ENCODE results near the gene ZP2.
"Not testable (repeated sequence)": the region's sequence is repeated elsewhere in the genome, so short reads cannot be mapped to it uniquely, and the experiment has no call there.

Gene ZP2

DNA sequence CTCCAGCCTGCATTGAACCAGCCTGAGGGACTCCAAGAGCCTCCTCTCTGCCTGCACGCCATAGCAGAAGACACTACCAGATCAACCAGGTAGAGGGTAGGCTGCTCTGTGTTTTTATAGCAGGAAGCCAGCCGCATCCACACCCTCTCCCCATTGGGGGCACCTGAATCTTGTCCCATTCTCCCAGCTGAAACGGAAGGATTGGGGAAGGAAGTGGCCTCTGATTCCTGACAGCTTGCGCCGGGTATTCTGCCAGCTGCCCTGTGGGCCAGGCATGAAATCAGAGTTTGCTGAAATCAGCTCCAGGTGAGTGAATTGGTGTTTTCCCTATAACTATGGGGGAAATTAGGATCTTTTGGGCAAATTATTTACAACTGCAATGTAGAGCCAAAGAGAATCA lies at the start of gene ZP2:
ZP2 (minus strand) TSS at position 89 of the 400 bp plus-strand sequence; CDS start at position 62, 27 bp downstream.
- DNase-seq, result no peak

DNA sequence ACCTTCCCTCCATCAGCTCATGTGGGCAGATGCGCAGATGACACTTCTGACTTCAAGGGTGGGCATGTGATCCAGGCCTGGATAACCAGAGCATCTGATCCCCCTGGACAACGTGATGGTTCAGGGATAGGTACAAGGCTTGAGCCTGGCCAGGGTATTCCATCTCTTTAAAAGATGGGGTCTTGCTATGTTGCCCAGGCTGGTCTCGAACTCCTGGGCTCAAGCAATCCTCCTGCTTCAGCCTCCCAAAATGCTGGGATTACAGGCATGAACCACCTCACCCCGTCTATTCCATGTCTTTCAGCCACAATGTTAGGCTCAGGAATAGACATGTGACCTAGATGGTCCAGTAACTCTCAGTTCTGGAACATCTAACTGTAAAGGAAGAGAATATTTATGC lies 45.9 kb upstream of the ZP2 start:
- no peak for DNase-seq

DNA sequence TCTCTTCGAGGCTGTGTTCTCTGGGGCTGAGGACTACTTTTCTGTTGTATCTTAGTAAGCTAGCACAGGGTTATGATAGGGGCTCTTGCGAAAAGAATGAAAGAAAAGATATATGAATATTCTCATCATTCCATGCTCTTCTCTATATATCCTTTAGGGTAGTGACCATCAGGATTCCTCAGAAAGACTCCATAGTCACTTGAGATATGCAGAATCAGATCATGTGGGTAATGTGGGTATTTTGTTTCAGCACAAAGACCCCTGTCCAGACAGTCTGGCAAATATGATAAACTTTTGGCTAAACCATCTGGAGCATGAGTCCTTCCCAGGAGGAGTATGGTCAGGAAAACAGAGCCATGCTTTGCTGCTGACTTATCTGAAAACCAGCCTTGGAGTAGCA lies 45.3 kb upstream of the ZP2 start:
- DNase-seq, result no peak

DNA sequence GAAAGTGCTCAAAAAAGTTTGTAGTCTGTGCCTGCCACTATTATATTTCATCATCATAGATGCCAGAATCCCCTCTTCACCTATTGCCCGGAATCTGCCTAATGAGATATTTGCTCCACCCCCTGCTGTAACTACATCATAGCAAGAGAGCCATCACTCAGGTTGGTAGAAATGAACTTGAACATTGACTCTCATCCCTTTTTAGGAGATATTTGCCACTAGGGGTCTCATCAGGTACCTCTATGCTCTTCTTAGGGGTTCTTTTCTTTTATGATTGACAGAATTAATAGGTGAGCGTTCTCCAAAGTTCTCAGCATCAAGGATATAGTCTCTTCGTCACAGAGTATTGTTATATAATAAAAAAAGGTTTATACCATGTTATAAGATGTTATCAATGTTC lies 42.1 kb upstream of the ZP2 start:
- DNase-seq, result no peak

DNA sequence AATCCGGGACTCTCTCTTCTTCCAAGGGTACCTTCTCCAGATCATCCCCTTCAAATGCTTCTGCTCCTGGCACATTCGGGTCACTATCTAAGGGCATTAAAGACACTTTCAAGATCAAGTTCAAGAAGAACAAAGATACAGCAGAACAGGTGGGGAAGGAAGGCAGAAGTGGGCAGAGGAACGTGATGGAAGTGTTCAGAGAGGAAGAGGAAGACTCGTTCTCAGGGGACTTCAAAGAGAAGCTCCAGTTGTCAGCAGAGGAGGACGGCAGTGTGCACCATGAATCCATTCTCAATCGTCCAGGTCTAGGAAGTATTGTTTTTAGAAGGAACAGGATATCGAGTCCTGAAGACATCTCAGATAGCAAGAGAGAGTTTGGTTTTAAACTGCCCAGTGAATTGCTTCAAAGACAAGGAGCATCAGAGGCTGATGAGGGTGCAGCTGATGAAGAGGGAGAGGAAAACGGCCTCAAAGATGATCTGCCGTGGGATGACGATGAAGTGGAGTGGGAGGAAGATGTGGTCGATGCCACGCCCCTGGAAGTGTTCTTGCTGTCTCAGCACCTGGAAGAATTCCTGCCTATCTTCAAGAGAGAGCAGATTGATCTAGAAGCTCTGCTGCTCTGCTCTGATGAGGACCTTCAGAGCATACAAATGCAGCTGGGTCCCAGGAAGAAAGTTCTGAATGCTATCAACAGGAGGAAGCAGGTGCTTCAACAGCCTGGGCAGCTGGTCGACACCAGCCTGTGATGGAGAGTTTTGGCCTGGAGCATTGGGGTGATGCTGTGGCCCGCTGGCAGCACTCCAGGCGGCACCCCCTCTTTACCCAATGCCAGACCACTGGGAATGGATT lies 38.9 kb upstream of the ZP2 start:
- DNase-seq, result no peak

DNA sequence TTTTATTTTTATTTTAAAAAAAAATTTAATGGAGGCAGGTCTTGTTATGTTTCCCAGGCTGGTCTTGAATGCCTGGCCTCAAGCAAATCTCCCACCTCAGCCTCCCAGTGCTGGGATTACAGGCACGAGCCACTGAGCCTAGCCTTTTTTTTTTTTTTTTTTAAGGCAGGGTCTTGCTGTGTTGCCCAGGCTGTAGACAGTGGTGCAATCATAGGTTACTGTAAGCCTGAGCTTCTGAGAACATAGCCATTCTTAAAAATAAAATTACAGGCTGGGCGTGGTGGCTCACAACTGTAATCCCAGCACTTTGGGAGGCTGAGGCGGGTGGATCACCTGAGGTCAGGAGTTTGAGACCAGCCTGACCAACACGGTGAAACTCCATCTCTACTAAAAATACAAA lies 36.8 kb upstream of the ZP2 start:
- DNase-seq, result not testable (repeated sequence)

DNA sequence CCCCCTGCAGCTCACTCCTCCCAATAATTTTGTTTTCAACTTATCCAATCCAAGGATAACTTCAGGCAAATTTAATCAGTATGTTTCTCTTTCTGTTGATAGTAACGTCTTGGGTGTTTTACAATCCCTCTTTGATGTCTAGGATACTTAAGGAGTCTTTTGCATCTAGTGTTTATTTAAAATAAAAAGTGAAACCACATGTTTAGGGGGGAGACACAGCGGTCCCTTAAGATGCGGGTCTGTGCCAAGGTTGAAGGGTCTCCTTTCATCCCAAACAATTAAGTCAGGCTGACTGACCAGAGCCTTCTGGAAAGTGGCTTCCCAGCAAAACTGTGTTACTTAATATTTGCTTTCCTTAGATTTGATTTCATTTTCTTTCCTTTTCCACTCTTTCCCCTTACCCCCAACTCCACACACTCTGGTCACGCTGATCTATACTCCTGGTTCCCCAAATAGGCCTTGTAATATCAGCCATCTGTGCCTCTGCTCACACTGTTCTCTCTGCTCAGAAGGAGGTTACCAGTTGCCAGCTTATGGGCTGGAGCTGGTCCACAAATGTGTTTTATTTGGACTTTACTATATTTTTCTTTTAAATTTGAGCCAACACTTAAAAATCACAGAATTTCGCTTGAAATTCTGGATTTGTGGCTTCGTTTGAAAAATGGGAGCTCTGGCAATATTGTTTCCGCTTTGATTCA lies 33.3 kb upstream of the ZP2 start:
- no peak for DNase-seq

DNA sequence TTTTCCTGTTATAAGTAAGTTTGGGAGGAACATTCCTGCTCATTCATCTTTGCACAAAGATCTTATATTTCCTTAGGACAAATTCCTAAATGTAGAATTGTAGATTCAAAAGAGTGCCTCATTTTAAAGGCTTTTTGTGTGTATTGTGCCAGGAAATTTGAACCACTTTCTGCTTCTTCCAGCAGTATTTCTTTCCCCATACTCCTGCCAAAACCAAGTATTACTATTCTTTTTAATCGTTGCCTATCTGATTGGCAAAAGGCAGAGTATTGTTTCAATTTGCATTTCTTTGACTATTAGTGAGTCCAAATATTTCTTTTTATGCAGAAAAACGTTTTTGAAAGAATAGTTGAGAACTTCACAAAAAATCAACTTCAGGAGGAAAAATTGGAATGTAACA lies 31.4 kb upstream of the ZP2 start:
- DNase-seq, result no peak

DNA sequence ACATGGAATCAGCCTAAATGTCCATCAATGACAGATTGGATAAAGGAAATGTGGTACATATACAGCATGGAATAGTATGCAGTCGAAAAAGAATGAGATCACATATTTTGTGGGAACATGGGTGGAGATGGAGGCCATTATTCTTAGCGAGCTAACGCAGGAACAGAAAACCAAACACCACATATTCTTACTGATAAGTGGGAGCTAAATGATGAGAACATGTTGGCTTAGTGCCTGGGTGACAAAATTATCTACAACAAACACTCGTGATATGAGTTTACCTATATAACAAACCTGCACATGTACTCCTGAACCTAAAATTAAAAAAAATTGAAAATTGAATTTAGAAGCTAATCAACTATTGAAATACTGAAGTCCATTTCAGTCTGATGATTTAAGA lies 28.3 kb upstream of the ZP2 start:
- DNase-seq, result no peak

DNA sequence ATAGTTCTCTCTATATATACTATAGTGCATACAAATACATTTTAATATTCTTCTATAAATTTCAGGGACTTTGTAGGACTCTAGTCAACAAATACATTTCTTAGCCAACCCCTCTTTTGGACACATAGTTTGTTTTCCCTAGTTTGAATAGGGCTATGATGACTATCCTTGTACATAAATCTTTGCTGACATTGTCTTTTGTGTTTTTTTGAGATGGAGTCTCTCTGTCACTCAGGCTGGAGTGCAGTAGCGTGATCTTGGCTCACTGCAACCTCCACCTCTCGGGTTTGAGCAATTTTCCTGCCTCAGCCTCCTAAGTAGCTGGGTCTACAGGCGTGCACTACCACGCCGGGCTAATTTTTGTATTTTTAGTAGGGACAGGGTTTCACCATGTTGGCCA lies 25.5 kb upstream of the ZP2 start:
- no peak for DNase-seq

DNA sequence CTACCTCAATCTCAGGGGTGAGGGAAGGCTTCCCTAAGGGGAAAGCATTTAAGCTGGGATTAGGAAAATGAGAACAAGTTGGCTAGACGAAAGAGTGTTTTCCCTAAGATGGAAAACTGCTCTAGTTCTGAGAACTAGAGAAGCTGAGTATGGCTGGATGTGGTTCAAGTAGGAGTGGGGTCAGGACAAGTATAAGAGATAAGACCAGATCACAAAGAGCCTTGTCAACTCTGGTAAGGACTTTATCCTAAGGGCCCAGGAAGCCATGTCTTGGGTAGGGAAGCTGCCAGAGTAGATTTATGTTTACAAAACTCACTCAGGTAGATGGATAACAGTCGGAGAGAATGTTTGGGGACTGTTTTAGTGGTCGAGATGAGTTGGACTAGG lies 23.8 kb upstream of the ZP2 start:
- DNase-seq, result no peak

DNA sequence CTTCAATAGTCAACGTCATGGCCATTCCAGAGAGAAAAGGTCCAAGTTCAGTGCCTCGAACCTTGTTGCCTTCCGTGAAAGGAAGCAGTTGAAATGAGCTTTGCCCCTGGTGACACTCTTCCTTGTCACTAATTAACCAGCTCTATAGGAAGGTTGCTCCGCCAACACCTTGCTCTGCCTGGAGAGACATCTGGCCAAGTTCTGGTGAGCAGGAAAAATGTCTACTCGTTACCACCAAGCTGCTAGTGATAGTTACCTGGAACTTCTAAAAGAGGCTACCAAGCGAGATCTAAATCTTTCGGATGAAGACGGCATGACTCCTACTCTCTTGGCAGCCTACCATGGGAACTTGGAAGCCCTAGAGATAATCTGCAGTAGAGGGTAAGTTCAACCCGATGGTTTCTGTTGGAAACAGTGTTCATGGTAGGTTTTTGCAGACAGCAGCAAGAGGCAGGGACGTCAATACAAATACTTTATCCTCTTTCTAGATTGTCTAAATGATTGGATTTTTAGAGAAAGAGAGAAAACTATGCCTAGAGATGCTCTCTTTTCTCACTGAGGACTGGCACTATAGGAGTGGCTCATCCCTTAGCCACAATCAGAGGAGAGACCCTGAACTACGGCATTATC lies 22.3 kb upstream of the ZP2 start, which contains the start of gene ANKS4B:
ANKS4B (plus strand) TSS at position 179 of the 630 bp plus-strand sequence; CDS start at position 218, 39 bp downstream.
- DNase-seq, result no peak

DNA sequence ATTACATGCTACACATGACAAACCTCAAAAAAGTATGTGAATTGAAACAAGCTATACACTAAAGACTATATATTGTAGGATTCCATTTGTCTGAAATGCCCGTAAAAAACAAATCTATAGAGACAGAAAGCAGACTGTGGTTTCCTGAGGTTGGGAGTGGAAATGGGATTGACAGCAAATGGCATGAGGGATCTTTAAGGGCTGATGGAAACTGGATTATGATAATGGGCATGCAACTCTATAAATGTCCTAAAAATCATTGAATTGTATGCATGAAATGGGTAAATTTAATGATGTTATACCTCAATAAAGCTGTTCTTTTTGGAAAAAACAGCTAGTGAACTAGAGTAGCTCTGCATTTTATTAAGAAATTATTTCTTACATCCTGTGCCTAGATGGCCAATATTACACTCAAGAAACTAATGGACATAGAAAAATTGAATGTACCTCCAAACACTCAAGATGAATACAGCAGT lies 21.7 kb upstream of the ZP2 start:
- no peak for DNase-seq

DNA sequence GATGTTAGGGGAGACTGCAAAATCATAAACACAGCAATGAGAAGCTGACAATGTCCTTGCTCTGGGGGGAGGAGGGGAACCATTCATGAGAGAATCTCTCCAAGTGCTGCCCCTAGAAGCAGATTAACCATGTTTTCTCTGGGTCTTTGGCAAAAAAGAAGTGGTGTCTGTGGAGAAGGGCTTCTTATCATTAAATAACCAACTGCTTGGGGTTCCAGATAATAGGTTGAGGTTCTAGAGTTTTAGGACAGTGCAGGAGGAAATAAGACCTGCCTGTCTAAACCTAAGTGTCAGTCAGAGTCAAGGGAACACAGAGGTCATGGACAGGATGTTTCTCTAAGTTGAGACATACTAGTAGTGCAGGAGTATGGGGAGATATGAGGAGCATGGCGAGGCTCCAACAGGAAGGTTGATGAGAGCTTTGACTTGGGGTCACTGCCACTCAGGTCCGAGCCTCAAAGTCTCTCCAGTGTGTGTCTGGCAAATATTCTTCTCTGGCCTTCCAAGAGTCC lies 17.0 kb upstream of the ZP2 start:
- DNase-seq, result no peak

DNA sequence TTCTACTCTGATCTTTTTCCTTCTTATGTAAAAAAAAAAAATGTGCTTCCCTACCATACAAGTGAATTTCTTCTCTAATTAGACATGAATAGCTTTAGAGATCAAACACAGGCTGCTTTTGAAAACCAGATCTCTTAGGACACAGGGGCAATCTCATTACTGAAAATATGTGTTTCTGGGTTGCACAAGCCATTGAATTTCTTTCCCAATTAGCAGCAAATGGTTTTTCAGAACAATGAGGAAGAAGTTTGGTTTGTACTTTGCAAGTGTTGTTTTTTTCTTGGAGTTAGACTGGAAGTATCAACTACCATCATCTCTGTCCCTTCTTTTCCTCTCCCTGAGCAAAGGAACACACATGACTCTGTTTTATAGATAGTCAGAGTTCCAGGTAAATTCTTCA lies 16.5 kb upstream of the ZP2 start:
- DNase-seq, result no peak

DNA sequence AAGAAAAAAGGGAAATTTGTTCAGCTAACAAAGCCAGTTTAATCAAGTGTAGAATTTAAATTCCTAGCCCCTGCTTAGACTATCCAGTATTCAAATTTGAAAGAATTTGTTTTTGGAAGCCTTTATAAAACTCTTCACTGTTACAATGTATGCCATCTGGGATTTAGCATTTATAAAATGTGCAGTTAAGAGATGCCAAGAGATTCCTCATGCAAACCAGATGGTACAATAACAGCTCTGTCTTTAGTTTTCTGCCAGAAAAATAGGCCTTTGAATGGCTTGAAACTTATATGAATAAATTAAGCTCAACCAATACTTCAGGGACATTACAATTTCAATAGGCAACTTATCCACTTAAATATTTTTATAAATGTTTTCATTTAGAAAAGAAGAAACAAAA lies 15.4 kb upstream of the ZP2 start:
- DNase-seq, result no peak

DNA sequence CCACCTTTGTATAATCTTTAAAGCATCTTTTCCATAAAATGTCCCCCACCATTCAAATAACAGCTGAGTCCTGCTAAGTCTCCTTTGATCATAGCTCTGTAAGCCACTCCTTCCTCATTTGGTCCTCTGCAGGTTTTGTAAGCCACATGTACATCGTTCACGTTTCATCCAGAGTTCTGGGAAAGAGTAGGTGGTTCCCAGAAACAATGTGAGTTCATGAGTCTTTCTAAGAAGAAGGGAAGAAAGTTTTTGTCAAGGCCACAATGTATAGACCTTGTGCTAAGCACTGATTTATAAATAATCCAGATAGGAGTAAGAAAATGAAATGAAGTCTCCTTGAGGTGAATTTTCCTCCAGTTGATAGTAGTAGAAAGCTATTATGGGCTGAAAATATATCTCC lies 13.4 kb upstream of the ZP2 start:
- no peak for DNase-seq

DNA sequence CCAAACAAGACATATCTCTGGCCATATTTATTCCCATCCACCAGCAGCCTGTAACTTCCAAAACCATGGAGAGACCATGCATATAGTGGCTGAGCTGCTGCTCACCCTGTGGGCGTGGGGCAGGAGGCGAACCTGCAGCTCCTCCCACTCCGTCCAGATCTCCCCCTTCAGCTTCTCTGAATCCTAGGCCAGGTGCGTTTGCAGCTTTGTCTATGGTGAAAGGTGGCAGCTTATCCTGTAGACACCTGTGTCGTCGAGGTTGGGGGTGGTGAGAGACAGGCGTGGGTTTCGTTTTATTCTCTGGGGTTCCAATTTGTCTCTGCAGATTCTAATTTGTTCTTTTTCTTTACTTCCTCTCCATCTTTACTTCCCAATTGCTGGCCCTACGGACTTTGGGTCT lies 12.4 kb upstream of the ZP2 start:
- DNase-seq, result no peak

DNA sequence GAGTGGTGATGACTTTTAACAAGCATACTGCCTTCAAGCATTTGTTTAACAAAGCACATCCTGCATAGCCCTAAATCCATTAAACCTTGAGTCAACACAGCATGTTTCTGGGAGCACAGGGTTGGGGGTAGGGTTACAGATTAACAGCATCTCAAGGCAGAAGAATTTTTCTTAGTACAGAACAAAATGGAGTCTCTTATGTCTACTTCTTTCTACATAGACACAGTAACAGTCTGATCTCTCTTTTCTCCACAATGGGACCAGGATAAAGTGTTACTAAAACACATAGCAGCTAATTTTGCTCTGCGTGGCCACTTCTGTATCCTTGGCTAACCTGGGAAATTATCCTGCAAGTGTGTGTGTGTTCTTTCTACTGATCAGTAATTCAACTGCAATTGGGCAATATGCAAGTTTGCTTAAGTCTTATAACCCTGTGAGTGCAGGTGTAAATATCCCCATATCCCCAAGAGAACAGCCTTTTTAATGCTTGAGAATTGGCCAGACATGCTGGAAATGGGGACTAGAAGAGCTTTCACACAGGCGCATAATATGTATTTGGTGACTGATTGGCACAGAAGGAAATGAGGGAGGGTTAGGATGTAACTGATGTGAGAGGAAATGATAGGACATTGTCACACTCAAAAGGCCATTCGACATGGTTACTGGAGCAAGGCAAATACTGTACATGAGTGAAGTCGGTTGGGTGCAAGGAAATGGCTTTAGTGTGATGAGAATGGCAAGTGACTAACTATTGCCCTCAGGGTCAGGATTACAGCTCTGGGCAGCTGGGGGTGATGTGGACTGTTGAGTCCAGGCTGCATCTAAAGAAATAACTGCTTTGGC lies 11.3 kb upstream of the ZP2 start:
- no peak for DNase-seq

DNA sequence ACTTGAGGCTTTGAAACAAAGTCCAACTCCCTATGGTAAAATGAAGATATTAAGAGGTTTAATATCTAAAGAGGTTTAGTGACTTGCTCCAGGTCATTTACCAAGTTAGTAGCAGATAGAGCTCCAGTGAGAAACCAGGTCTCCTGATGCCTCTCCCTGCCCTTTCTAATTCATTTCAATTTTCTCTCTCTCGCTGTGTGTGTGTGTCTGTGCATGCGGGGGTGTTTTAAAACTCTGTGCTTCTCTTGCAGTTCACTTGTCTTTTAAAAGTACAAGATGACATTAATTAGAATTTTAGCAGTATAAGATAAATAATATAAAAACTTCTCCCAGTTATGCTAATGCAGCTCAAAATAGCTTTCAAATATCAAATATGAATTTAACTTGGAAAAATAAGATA lies 8.2 kb upstream of the ZP2 start:
- no peak for DNase-seq

DNA sequence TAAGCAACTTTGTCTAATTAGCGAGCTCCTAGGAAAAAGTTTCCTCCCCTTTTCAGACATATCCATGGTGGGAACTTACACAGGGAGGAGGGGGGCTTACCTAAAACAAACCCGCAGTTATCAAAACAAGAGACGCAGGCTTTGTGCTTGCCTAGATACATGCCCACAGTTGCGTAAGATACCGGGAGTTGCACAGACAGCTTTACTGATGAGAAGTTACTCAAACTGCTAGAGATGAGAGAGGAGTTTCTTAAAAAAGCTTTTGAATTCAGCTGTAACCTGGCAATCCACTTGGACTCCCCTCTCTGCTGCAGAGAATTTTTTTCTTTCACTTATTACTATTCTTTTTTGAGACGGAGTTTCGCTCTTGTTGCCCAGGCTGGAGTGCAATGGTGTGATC lies 6.8 kb upstream of the ZP2 start:
- DNase-seq, result no peak

DNA sequence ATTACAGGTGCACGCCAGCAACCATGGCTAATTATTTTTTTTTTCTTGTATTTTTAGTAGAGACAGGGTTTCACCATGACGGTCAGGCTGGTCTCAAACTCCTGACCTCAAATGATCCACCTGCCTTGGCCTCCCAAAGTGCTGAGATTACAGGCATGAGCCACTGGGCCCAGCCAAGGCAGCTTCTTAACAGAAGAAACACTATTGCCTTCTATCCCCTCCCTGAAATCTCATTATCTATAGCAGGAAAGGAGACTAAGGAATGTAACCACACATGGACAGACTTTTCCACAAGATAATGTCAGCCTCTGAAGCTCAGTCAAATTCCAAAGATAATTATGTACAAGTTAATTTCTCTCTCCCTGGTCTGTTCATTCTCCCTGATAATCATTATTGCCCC lies 5.7 kb upstream of the ZP2 start:
- no peak for DNase-seq

DNA sequence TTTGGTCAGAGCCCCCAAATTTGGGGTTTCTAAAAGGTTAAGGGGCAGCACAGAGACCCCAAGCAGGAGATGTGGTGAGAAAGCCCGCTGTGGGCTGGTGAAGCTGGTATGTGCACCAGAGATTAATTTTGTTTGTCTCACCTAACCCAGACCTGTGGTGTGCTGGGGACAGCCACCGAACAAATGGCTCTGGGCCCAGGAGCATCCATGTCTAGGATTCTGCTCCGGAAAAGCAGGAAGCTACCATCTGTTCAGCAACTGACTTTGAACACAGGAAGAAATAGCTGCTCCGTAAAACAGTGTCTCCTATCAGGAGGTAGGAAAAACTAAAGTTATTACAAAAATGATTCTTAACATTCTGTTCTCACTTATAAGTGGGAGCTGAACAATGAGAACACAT lies 2.7 kb upstream of the ZP2 start:
- no peak for DNase-seq
